Measurements from ENCODE around the gene LRIG2.

The LRIG2 gene

GRCh38 chr1:113135460-113135859 is 62.5 kb downstream of the LRIG2 start:
- DNase-seq (ENCODE audit: insufficient read length) (no peak), FAIRE-seq (no peak)

GRCh38 chr1:113136476-113136875 is 63.5 kb downstream of the LRIG2 start:
- no peak for DNase-seq (ENCODE audit: insufficient read length)
- TF ChIP-seq TAF1 (IDR thresholded peaks at IDR 0.05; ENCODE audit: borderline replicate concordance, low read depth, low read length) = no peak
- TF ChIP-seq POLR2AphosphoS5 (IDR thresholded peaks at IDR 0.05; ENCODE audit: low read depth, low read length) = no peak
- TF ChIP-seq POLR2A (IDR thresholded peaks at IDR 0.05; ENCODE audit: low read depth, low read length) = no peak
- FAIRE-seq = no peak

More at GRCh38 chr1:113135460-113135859, 62.5 kb downstream of the LRIG2 start:
- TF ChIP-seq TAF1 (IDR thresholded peaks at IDR 0.05; ENCODE audit: borderline replicate concordance, low read depth, low read length) = no peak
- no peak for TF ChIP-seq POLR2AphosphoS5 (IDR thresholded peaks at IDR 0.05; ENCODE audit: low read depth, low read length)
- TF ChIP-seq POLR2A (IDR thresholded peaks at IDR 0.05; ENCODE audit: low read depth, low read length) = no peak

GRCh38 chr1:113137563-113137962 is 64.6 kb downstream of the LRIG2 start:
- no peak for DNase-seq (ENCODE audit: insufficient read length)
- FAIRE-seq = no peak
- no peak for TF ChIP-seq POLR2AphosphoS5 (IDR thresholded peaks at IDR 0.05; ENCODE audit: low read depth, low read length)
- TF ChIP-seq TAF1 (IDR thresholded peaks at IDR 0.05; ENCODE audit: borderline replicate concordance, low read depth, low read length) = no peak
- no peak for TF ChIP-seq POLR2A (IDR thresholded peaks at IDR 0.05; ENCODE audit: low read depth, low read length)

- FAIRE-seq = no peak
- TF ChIP-seq POLR2AphosphoS5 (IDR thresholded peaks at IDR 0.05; ENCODE audit: low read depth, low read length) (no peak), TAF1 (IDR thresholded peaks at IDR 0.05; ENCODE audit: borderline replicate concordance, low read depth, low read length) (no peak), POLR2A (IDR thresholded peaks at IDR 0.05; ENCODE audit: low read depth, low read length) (no peak)
Measured at GRCh38 chr1:113138778-113139177, 65.8 kb downstream of the LRIG2 start.

GRCh38 chr1:113140176-113140575 is 67.2 kb downstream of the LRIG2 start:
- TF ChIP-seq POLR2AphosphoS5 (IDR thresholded peaks at IDR 0.05; ENCODE audit: low read depth, low read length) = no peak
- no peak for TF ChIP-seq TAF1 (IDR thresholded peaks at IDR 0.05; ENCODE audit: borderline replicate concordance, low read depth, low read length)
- no peak for TF ChIP-seq POLR2A (IDR thresholded peaks at IDR 0.05; ENCODE audit: low read depth, low read length)
- DNase-seq (ENCODE audit: insufficient read length) (no peak), FAIRE-seq (no peak)

More at GRCh38 chr1:113138778-113139177, 65.8 kb downstream of the LRIG2 start:
- DNase-seq (ENCODE audit: insufficient read length) = no peak

- DNase-seq (ENCODE audit: insufficient read length) = peak; percentile 31
- TF ChIP-seq POLR2A (IDR thresholded peaks at IDR 0.05; ENCODE audit: low read depth, low read length) (no peak), TAF1 (IDR thresholded peaks at IDR 0.05; ENCODE audit: borderline replicate concordance, low read depth, low read length) (no peak), POLR2AphosphoS5 (IDR thresholded peaks at IDR 0.05; ENCODE audit: low read depth, low read length) (no peak)
- peak; percentile 82 for FAIRE-seq
Measured at GRCh38 chr1:113140588-113141446, 67.8 kb downstream of the LRIG2 start.

- FAIRE-seq (no peak), DNase-seq (ENCODE audit: insufficient read length) (no peak)
- TF ChIP-seq POLR2A (IDR thresholded peaks at IDR 0.05; ENCODE audit: low read depth, low read length) = no peak
- TF ChIP-seq TAF1 (IDR thresholded peaks at IDR 0.05; ENCODE audit: borderline replicate concordance, low read depth, low read length) = no peak
- TF ChIP-seq POLR2AphosphoS5 (IDR thresholded peaks at IDR 0.05; ENCODE audit: low read depth, low read length) = no peak
Measured at GRCh38 chr1:113141650-113142473, 68.9 kb downstream of the LRIG2 start.

- DNase-seq (ENCODE audit: insufficient read length) = no peak
- FAIRE-seq = no peak
- no peak for TF ChIP-seq POLR2A (IDR thresholded peaks at IDR 0.05; ENCODE audit: low read depth, low read length)
- TF ChIP-seq POLR2AphosphoS5 (IDR thresholded peaks at IDR 0.05; ENCODE audit: low read depth, low read length) = no peak
- no peak for TF ChIP-seq TAF1 (IDR thresholded peaks at IDR 0.05; ENCODE audit: borderline replicate concordance, low read depth, low read length)
Measured at GRCh38 chr1:113142791-113143190, 69.8 kb downstream of the LRIG2 start.

- DNase-seq (ENCODE audit: insufficient read length) (no peak), FAIRE-seq (no peak)
- no peak for TF ChIP-seq POLR2A (IDR thresholded peaks at IDR 0.05; ENCODE audit: low read depth, low read length)
- no peak for TF ChIP-seq TAF1 (IDR thresholded peaks at IDR 0.05; ENCODE audit: borderline replicate concordance, low read depth, low read length)
- TF ChIP-seq POLR2AphosphoS5 (IDR thresholded peaks at IDR 0.05; ENCODE audit: low read depth, low read length) = no peak
Measured at GRCh38 chr1:113146242-113147072, 73.5 kb downstream of the LRIG2 start.

GRCh38 chr1:113147073-113147625 is 74.2 kb downstream of the LRIG2 start:
- no peak for FAIRE-seq
- no peak for DNase-seq (ENCODE audit: insufficient read length)
- TF ChIP-seq TAF1 (IDR thresholded peaks at IDR 0.05; ENCODE audit: borderline replicate concordance, low read depth, low read length) (no peak), POLR2A (IDR thresholded peaks at IDR 0.05; ENCODE audit: low read depth, low read length) (no peak), POLR2AphosphoS5 (IDR thresholded peaks at IDR 0.05; ENCODE audit: low read depth, low read length) (no peak)
